Upper lobe of left lung (tissue), 6 donors: Measurements from ENCODE around the gene CCDC85B. TPM values are rescaled to one million over a fixed set of nuclear protein-coding genes. Genes with fewer than 3 reads are reported as not detected.

Experiments used
- ATAC-seq, 2 donors: fragments of 200-7000 bp; cut with Tn5 transposase; one replicate each; pipeline ENCODE4 v1.9.1; 2022; ENCODE audit warnings: mild to moderate bottlenecking in 2 of 2, moderate library complexity in 2 of 2; ENCODE audit not compliant: low FRiP score in 2 of 2
- DNase-seq, 2 donors: peaks; one replicate each; pipeline ENCODE4 v3.0.0-alpha.2; 2019 to 2020
- H3K27ac ChIP-seq, 4 donors: fragments of 200-600 bp; sonication (generic); one replicate each; pipeline ENCODE4 v1.5.1; 2016 to 2019
- H3K27me3 ChIP-seq, 4 donors: fragments of 200-600 bp; sonication (generic); one replicate each; pipeline ENCODE4 v1.5.1; 2017 to 2019
- H3K36me3 ChIP-seq, 4 donors: fragments of 200-600 bp; sonication (generic); one replicate each; pipeline ENCODE4 v1.5.1; 2016 to 2019
- H3K4me1 ChIP-seq, 4 donors: fragments of 200-600 bp; sonication (generic); one replicate each; pipeline ENCODE4 v1.5.1; 2018 to 2019
- H3K4me3 ChIP-seq, 4 donors: fragments of 200-600 bp; sonication (generic); one replicate each; pipeline ENCODE4 v1.5.1; 2017 to 2019; ENCODE audit warnings: mild to moderate bottlenecking in 2 of 4, moderate library complexity in 1 of 4
- H3K9me3 ChIP-seq, 4 donors: fragments of 200-600 bp; sonication (generic); one replicate each; pipeline ENCODE4 v1.5.1; 2018 to 2019
- CTCF ChIP-seq, 6 experiments: fragments of 450-650 bp in 4 of 6; fragments of 200-600 bp in 2 of 6; sonication (generic) in 2 of 6; IDR thresholded peaks; one replicate each; pipeline ENCODE4 v1.5.1; 2016 to 2019; ENCODE audit warnings: antibody characterized with exemption in 6 of 6
- EP300 ChIP-seq, 4 donors: sonication (generic); formaldehyde crosslinking; IDR thresholded peaks; one replicate each; pipeline ENCODE4 v1.5.1; 2017; ENCODE audit warnings: antibody characterized with exemption in 4 of 4, control low read depth in 2 of 4
- POLR2A ChIP-seq, 4 donors: fragments of 450-650 bp; IDR thresholded peaks; one replicate each; pipeline ENCODE4 v1.5.1; 2016 to 2017; ENCODE audit warnings: antibody characterized with exemption in 4 of 4, mild to moderate bottlenecking in 2 of 4
- POLR2AphosphoS5 ChIP-seq, 2 donors: sonication (generic); formaldehyde crosslinking; IDR thresholded peaks; one replicate each; pipeline ENCODE4 v1.5.1; 2017; ENCODE audit warnings: antibody characterized with exemption in 2 of 2
- WGBS, 2 donors: methylation state at CpG; one replicate each; pipeline ENCODE4 v1.1.5; 2017 to 2018; 5-methylcytosine and 5-hydroxymethylcytosine counted together
- total RNA-seq, 6 donors: library from RNA; depleted of rRNA in 4 of 6; stranded (reverse); fragments of >200 nt in 4 of 6; gene quantifications; one replicate each; pipeline versions ENCODE4 v1.1.0 to v1.2.1, GENCODE V29; 2016 to 2021
- donor health status: DM: no; HTN: no; CAD: no; lungs with moderate emphysema.
- donor health status: DM: no; HTN: yes; CAD: no; lungs with severe emphysema.

Gene CCDC85B
- total RNA-seq, 6 donors from 2014 or later: 19.9 to 69.7 (median 37.2) TPM

DNA sequence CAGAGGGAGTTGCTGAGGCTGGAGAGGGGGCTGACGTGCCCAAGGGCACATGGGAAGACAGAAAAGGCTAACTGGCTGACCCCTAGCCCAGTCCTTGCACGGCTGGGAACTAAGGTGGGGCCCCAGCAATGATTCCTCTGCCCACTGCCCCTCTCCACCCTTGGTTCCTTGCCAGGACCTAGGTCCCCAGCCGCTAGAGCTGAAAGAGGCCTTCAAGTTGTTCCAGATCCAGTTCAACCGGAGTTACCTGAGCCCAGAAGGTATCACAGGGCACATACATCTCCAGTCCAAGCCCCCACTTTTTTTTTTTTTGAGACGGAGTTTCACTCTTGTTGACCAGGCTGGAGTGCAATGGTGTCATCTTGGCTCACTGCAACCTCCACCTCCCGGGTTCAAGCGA is 10.4 kb upstream of the CCDC85B start:
- Histone ChIP-seq H3K27me3 (no peaks in the 10 kb centered on the region), H3K9me3 (no peaks in the 10 kb centered on the region), H3K4me1 (peaks cover 0 to 7% (median 6%) of the 10 kb centered on the region in 4 donors), H3K36me3 (peaks cover 6 to 30% (median 22%) of the 10 kb centered on the region in 4 donors), H3K4me3 (peak overlapping the region in 2 of 4 donors; percentile 11 to 29), H3K27ac (peak overlapping the region in 1 of 4 donors; percentile 12)
- TF ChIP-seq POLR2A (IDR thresholded peaks at IDR 0.05) (no peak), EP300 (IDR thresholded peaks at IDR 0.05) (no peak), CTCF (IDR thresholded peaks at IDR 0.05) (no peak), POLR2AphosphoS5 (IDR thresholded peaks at IDR 0.05) (no peak)
- no peak for ATAC-seq
- no peak for DNase-seq
- 55 to 81% methylated on average over 5 to 7 of the region's 7 CpGs for WGBS, 2 donors

GRCh38 chr11:65880844-65881421 is 9.5 kb upstream of the CCDC85B start:
- H3K9me3 ChIP-seq: no peaks in the 10 kb centered on the region
- ATAC-seq: no peak
- peaks cover 0 to 11% (median 8%) of the 10 kb centered on the region in 4 donors for H3K4me1 ChIP-seq
- H3K4me3 ChIP-seq: peak overlapping the region in 1 of 4 donors; percentile 13
- no peak for DNase-seq
- H3K27ac ChIP-seq: peak overlapping the region in 2 of 4 donors; percentile 12 to 35
- TF ChIP-seq EP300 (IDR thresholded peaks at IDR 0.05): no peak
- TF ChIP-seq CTCF (IDR thresholded peaks at IDR 0.05): no peak
- TF ChIP-seq POLR2A (IDR thresholded peaks at IDR 0.05): no peak
- TF ChIP-seq POLR2AphosphoS5 (IDR thresholded peaks at IDR 0.05): no peak
- peaks cover 6 to 39% (median 30%) of the 10 kb centered on the region in 4 donors for H3K36me3 ChIP-seq
- WGBS, 2 donors: 50 to 94% methylated on average over 3 to 6 of the region's 7 CpGs
- no peaks in the 10 kb centered on the region for H3K27me3 ChIP-seq

DNA sequence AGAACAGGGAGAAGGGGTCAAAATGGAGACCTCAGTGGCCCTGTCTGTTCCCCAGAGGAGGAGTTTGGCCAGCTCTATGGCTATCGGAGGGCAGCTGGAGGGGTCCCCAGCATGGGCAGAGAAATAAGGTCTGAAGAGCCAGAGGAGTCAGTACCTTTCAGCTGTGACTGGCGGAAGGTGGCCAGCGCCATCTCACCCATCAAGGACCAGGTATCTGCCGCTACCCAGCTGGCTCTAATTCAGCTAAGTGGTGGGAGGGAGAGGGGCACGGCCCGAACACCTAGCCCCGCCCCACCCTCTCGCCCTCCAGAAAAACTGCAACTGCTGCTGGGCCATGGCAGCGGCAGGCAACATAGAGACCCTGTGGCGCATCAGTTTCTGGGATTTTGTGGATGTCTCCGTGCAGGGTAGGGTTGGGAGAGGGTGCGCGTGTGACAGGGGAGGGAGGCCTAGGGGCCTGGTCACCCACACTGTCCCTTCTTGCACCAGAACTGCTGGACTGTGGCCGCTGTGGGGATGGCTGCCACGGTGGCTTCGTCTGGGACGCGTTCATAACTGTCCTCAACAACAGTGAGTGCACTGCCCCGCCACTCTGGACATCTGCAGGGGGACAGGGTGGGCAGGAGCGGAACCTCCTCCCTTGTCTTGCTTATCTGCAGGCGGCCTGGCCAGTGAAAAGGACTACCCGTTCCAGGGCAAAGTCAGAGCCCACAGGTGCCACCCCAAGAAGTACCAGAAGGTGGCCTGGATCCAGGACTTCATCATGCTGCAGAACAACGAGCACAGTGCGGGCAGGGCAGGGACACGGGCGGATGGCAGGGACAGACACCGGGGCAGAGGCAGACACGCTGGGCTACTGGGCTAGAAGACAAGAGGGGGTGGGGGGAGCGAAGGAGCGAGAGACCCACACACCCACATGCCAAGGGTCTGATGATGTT is 8.1 kb upstream of the CCDC85B start:
- H3K27me3 ChIP-seq: no peaks in the 10 kb centered on the region
- WGBS, 2 donors: 89 to 91% methylated on average over 23 to 30 of the region's 30 CpGs
- H3K4me1 ChIP-seq: peaks cover 2 to 16% (median 12%) of the 10 kb centered on the region in 4 donors
- H3K9me3 ChIP-seq: no peaks in the 10 kb centered on the region
- peak in 1 of 2 donors; percentile 63 for DNase-seq
- TF ChIP-seq EP300 (IDR thresholded peaks at IDR 0.05) (no peak), POLR2A (IDR thresholded peaks at IDR 0.05) (no peak), CTCF (IDR thresholded peaks at IDR 0.05) (no peak), POLR2AphosphoS5 (IDR thresholded peaks at IDR 0.05) (no peak)
- peaks cover 6 to 48% (median 30%) of the 10 kb centered on the region in 4 donors for H3K36me3 ChIP-seq
- H3K4me3 ChIP-seq: no peak overlapping the region
- ATAC-seq: no peak
- H3K27ac ChIP-seq: no peak overlapping the region

DNA sequence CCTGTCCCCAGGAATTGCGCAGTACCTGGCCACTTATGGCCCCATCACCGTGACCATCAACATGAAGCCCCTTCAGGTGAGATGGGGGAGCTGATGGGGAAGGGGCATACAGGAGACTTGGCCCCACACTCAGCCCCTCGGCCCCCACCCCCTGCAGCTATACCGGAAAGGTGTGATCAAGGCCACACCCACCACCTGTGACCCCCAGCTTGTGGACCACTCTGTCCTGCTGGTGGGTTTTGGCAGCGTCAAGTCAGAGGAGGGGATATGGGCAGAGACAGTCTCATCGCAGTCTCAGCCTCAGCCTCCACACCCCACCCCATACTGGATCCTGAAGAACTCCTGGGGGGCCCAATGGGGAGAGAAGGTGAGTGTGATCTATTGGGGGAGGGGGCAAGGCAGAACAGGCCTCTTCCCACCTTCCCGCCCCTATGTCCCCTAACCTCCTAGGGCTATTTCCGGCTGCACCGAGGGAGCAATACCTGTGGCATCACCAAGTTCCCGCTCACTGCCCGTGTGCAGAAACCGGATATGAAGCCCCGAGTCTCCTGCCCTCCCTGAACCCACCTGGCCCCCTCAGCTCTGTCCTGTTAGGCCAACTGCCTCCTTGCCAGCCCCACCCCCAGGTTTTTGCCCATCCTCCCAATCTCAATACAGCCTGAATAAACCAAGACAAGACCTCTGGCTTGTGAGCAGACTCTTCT is 7.3 kb upstream of the CCDC85B start:
- TF ChIP-seq POLR2A (IDR thresholded peaks at IDR 0.05) (no peak), CTCF (IDR thresholded peaks at IDR 0.05) (no peak), POLR2AphosphoS5 (IDR thresholded peaks at IDR 0.05) (no peak), EP300 (IDR thresholded peaks at IDR 0.05) (no peak)
- Histone ChIP-seq H3K4me1 (peaks cover 8 to 24% (median 18%) of the 10 kb centered on the region in 4 donors), H3K27me3 (no peaks in the 10 kb centered on the region), H3K27ac (no peak overlapping the region), H3K4me3 (no peak overlapping the region), H3K9me3 (no peaks in the 10 kb centered on the region), H3K36me3 (peaks cover 6 to 48% (median 30%) of the 10 kb centered on the region in 4 donors)
- DNase-seq (no peak), ATAC-seq (no peak)
- 86 to 92% methylated on average over 11 to 13 of the region's 13 CpGs for WGBS, 2 donors
